ENCODE data around the gene FAM13C.

DNA sequence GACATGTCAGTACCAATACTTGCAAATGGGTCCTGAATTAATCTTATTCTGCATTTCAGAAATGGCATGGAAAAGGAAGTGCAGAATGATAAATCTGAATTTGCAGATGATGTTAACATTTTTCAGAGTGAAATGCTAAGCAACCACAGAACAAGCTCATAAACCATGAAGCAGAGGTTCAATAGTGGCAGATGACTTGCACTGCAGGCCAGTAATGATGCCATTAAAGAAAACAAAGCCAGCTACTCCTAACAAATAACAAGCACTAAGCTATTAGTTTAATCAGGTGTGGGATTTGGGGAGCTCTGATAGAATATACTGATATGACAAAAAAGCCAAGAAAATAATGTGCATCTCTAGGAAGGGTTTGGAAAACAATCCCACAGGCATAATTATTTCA is 85.4 kb downstream of the FAM13C start:
- TF ChIP-seq, protein P1, sequence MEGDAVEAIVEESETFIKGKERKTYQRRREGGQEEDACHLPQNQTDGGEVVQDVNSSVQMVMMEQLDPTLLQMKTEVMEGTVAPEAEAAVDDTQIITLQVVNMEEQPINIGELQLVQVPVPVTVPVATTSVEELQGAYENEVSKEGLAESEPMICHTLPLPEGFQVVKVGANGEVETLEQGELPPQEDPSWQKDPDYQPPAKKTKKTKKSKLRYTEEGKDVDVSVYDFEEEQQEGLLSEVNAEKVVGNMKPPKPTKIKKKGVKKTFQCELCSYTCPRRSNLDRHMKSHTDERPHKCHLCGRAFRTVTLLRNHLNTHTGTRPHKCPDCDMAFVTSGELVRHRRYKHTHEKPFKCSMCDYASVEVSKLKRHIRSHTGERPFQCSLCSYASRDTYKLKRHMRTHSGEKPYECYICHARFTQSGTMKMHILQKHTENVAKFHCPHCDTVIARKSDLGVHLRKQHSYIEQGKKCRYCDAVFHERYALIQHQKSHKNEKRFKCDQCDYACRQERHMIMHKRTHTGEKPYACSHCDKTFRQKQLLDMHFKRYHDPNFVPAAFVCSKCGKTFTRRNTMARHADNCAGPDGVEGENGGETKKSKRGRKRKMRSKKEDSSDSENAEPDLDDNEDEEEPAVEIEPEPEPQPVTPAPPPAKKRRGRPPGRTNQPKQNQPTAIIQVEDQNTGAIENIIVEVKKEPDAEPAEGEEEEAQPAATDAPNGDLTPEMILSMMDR (IDR thresholded peaks at IDR 0.05; ENCODE audit: low read length) = no peak
- TF ChIP-seq EZH2 (optimal IDR thresholded peaks at IDR 0.05; ENCODE audit: low read depth, low read length) = no peak

Measured in MM.1S (cell line).